Tibial nerve (tissue), 3 donors: ENCODE measurements around the gene GBP5.

ENCODE experiments used
- EP300 ChIP-seq, 2 donors: sonication (generic); formaldehyde crosslinking; IDR thresholded peaks; one replicate each; pipeline ENCODE4 v1.6.1; 2017; ENCODE audit warnings: antibody characterized with exemption in 2 of 2, mild to moderate bottlenecking in 1 of 2
- POLR2A ChIP-seq, 2 donors: fragments of 450-650 bp; IDR thresholded peaks; one replicate each; pipeline ENCODE4 v1.6.1; 2017; ENCODE audit warnings: antibody characterized with exemption in 2 of 2, mild to moderate bottlenecking in 2 of 2, moderate library complexity in 2 of 2

DNA sequence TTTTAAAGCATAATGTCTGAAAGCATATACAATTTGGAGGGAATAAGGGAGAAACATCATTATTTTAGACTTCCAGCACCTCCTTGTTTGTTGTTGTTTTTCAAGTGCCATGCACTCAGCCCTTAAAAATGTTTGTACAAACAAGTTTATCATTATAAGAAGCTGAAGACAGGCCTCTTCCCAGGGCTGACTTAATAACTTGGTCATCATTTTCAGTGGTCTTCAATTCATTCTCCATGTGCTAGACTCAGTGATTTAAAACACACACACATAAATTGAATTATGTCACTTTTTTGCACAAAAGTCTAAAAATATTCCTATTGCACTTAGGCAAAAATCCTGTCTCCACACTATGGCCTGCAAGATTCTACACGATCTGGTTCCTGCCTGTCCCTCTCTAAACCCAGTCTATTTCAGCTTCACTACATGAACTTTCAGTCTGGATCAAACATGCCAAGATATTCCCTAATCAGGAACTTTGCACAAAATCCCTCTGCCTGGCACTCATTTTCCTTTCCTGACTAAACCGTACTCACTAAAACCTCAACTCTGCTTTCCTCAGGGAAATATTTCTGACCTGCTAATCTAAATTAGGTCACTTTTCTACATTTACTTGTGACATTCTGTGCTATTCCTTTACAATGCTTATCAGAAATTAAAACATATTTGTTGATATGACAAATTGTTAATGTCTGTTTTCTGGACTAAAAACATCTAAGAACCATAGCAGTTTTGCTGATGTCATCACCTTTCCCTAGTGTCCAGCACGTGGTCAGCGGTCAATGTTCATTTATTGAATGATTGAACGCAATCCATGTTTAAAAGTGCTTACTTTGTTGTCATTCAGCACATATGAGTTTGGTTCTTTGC is 14.8 kb upstream of the GBP5 start:
- TF ChIP-seq EP300 (IDR thresholded peaks at IDR 0.05) = no peak
- TF ChIP-seq POLR2A (IDR thresholded peaks at IDR 0.05) = no peak
